ENCODE results near the gene CATSPERE.

CATSPERE gene

GRCh38 chr1:244615301-244615700, 154.2 kb downstream of the CATSPERE start:
- Histone ChIP-seq H3K27ac (ENCODE audit: low read length) (no peak overlapping the region), H3K36me3 (ENCODE audit: control insufficient read depth, insufficient read depth, low read length) (no peaks in the 10 kb centered on the region), H3K4me1 (ENCODE audit: control insufficient read depth, insufficient read depth, low read length) (no peaks in the 10 kb centered on the region; the same call in 1 of the 2 replicates), H3K4me3 (ENCODE audit: low read length) (no peak overlapping the region), H3K27me3 (ENCODE audit: control insufficient read depth, insufficient read depth, low read length) (no peaks in the 10 kb centered on the region), H3K9me3 (ENCODE audit: control insufficient read depth, insufficient read depth, low read length) (no peaks in the 10 kb centered on the region)
- WGBS (ENCODE audit: insufficient coverage, insufficient read length) = no CpG with 5 or more reads among the region's 6 CpGs
- no peak for DNase-seq (ENCODE audit: low read depth, low spot score)

GRCh38 chr1:244626709-244627108, 165.6 kb downstream of the CATSPERE start:
- WGBS (ENCODE audit: insufficient coverage, insufficient read length) = no CpG with 5 or more reads among the region's 4 CpGs
- Histone ChIP-seq H3K4me1 (ENCODE audit: control insufficient read depth, insufficient read depth, low read length) (no peaks in the 10 kb centered on the region), H3K4me3 (ENCODE audit: low read length) (no peak overlapping the region), H3K27me3 (ENCODE audit: control insufficient read depth, insufficient read depth, low read length) (no peaks in the 10 kb centered on the region), H3K36me3 (ENCODE audit: control insufficient read depth, insufficient read depth, low read length) (no peaks in the 10 kb centered on the region), H3K9me3 (ENCODE audit: control insufficient read depth, insufficient read depth, low read length) (no peaks in the 10 kb centered on the region), H3K27ac (ENCODE audit: low read length) (no peak overlapping the region)
- DNase-seq (ENCODE audit: low read depth, low spot score) = no peak

GRCh38 chr1:244628789-244629188, 167.7 kb downstream of the CATSPERE start:
- no peaks in the 10 kb centered on the region for H3K27me3 ChIP-seq (ENCODE audit: control insufficient read depth, insufficient read depth, low read length)
- no peak overlapping the region for H3K27ac ChIP-seq (ENCODE audit: low read length)
- H3K4me3 ChIP-seq (ENCODE audit: low read length) = no peak overlapping the region
- no peaks in the 10 kb centered on the region for H3K36me3 ChIP-seq (ENCODE audit: control insufficient read depth, insufficient read depth, low read length)
- H3K4me1 ChIP-seq (ENCODE audit: control insufficient read depth, insufficient read depth, low read length) = no peaks in the 10 kb centered on the region
- DNase-seq (ENCODE audit: low read depth, low spot score) = no peak
- no CpG with 5 or more reads among the region's 5 CpGs for WGBS (ENCODE audit: insufficient coverage, insufficient read length)
- no peaks in the 10 kb centered on the region for H3K9me3 ChIP-seq (ENCODE audit: control insufficient read depth, insufficient read depth, low read length)

GRCh38 chr1:244633140-244633539, 172.1 kb downstream of the CATSPERE start:
- H3K9me3 ChIP-seq (ENCODE audit: control insufficient read depth, insufficient read depth, low read length) = no peaks in the 10 kb centered on the region
- no peaks in the 10 kb centered on the region for H3K4me1 ChIP-seq (ENCODE audit: control insufficient read depth, insufficient read depth, low read length)
- H3K27me3 ChIP-seq (ENCODE audit: control insufficient read depth, insufficient read depth, low read length) = no peaks in the 10 kb centered on the region
- no peak overlapping the region for H3K4me3 ChIP-seq (ENCODE audit: low read length)
- H3K27ac ChIP-seq (ENCODE audit: low read length) = no peak overlapping the region
- H3K36me3 ChIP-seq (ENCODE audit: control insufficient read depth, insufficient read depth, low read length) = no peaks in the 10 kb centered on the region
- DNase-seq (ENCODE audit: low read depth, low spot score) = no peak

- Histone ChIP-seq H3K27ac (ENCODE audit: low read length) (no peak overlapping the region), H3K9me3 (ENCODE audit: control insufficient read depth, insufficient read depth, low read length) (no peaks in the 10 kb centered on the region), H3K27me3 (ENCODE audit: control insufficient read depth, insufficient read depth, low read length) (no peaks in the 10 kb centered on the region), H3K4me3 (ENCODE audit: low read length) (no peak overlapping the region), H3K4me1 (ENCODE audit: control insufficient read depth, insufficient read depth, low read length) (no peaks in the 10 kb centered on the region), H3K36me3 (ENCODE audit: control insufficient read depth, insufficient read depth, low read length) (no peaks in the 10 kb centered on the region)
- WGBS (ENCODE audit: insufficient coverage, insufficient read length) = no CpG with 5 or more reads among the region's 6 CpGs
- no peak for DNase-seq (ENCODE audit: low read depth, low spot score)
Measured at GRCh38 chr1:244634546-244634945, 173.5 kb downstream of the CATSPERE start.

- no peak overlapping the region for H3K4me3 ChIP-seq (ENCODE audit: low read length)
- H3K4me1 ChIP-seq (ENCODE audit: control insufficient read depth, insufficient read depth, low read length) = no peaks in the 10 kb centered on the region
- no peaks in the 10 kb centered on the region for H3K27me3 ChIP-seq (ENCODE audit: control insufficient read depth, insufficient read depth, low read length)
- DNase-seq (ENCODE audit: low read depth, low spot score) = no peak
- no CpG with 5 or more reads among the region's 10 CpGs for WGBS (ENCODE audit: insufficient coverage, insufficient read length)
- no peaks in the 10 kb centered on the region for H3K36me3 ChIP-seq (ENCODE audit: control insufficient read depth, insufficient read depth, low read length)
- H3K27ac ChIP-seq (ENCODE audit: low read length) = no peak overlapping the region
- H3K9me3 ChIP-seq (ENCODE audit: control insufficient read depth, insufficient read depth, low read length) = no peaks in the 10 kb centered on the region
Measured at GRCh38 chr1:244636488-244637259, 175.6 kb downstream of the CATSPERE start.

- Histone ChIP-seq H3K27ac (ENCODE audit: low read length) (no peak overlapping the region), H3K36me3 (ENCODE audit: control insufficient read depth, insufficient read depth, low read length) (no peaks in the 10 kb centered on the region), H3K4me1 (ENCODE audit: control insufficient read depth, insufficient read depth, low read length) (no peaks in the 10 kb centered on the region), H3K9me3 (ENCODE audit: control insufficient read depth, insufficient read depth, low read length) (no peaks in the 10 kb centered on the region), H3K4me3 (ENCODE audit: low read length) (no peak overlapping the region), H3K27me3 (ENCODE audit: control insufficient read depth, insufficient read depth, low read length) (no peaks in the 10 kb centered on the region)
- DNase-seq (ENCODE audit: low read depth, low spot score) = no peak
Measured at GRCh38 chr1:244639561-244639960, 178.5 kb downstream of the CATSPERE start.

GRCh38 chr1:244640917-244641316, 179.8 kb downstream of the CATSPERE start:
- Histone ChIP-seq H3K4me1 (ENCODE audit: control insufficient read depth, insufficient read depth, low read length) (no peaks in the 10 kb centered on the region), H3K27ac (ENCODE audit: low read length) (no peak overlapping the region), H3K4me3 (ENCODE audit: low read length) (no peak overlapping the region), H3K9me3 (ENCODE audit: control insufficient read depth, insufficient read depth, low read length) (no peaks in the 10 kb centered on the region), H3K27me3 (ENCODE audit: control insufficient read depth, insufficient read depth, low read length) (no peaks in the 10 kb centered on the region), H3K36me3 (ENCODE audit: control insufficient read depth, insufficient read depth, low read length) (no peaks in the 10 kb centered on the region)
- WGBS (ENCODE audit: insufficient coverage, insufficient read length) = no CpG with 5 or more reads among the region's 6 CpGs
- no peak for DNase-seq (ENCODE audit: low read depth, low spot score)

GRCh38 chr1:244642526-244642925, 181.5 kb downstream of the CATSPERE start:
- H3K27me3 ChIP-seq (ENCODE audit: control insufficient read depth, insufficient read depth, low read length) = no peaks in the 10 kb centered on the region
- DNase-seq (ENCODE audit: low read depth, low spot score) = no peak
- no peaks in the 10 kb centered on the region for H3K9me3 ChIP-seq (ENCODE audit: control insufficient read depth, insufficient read depth, low read length)
- no peak overlapping the region for H3K27ac ChIP-seq (ENCODE audit: low read length)
- WGBS (ENCODE audit: insufficient coverage, insufficient read length) = no CpG with 5 or more reads among the region's 16 CpGs
- no peak overlapping the region for H3K4me3 ChIP-seq (ENCODE audit: low read length)
- H3K4me1 ChIP-seq (ENCODE audit: control insufficient read depth, insufficient read depth, low read length) = no peaks in the 10 kb centered on the region
- H3K36me3 ChIP-seq (ENCODE audit: control insufficient read depth, insufficient read depth, low read length) = no peaks in the 10 kb centered on the region

GRCh38 chr1:244642988-244643387, 181.9 kb downstream of the CATSPERE start:
- no peaks in the 10 kb centered on the region for H3K27me3 ChIP-seq (ENCODE audit: control insufficient read depth, insufficient read depth, low read length)
- no peaks in the 10 kb centered on the region for H3K4me1 ChIP-seq (ENCODE audit: control insufficient read depth, insufficient read depth, low read length)
- H3K9me3 ChIP-seq (ENCODE audit: control insufficient read depth, insufficient read depth, low read length) = no peaks in the 10 kb centered on the region
- DNase-seq (ENCODE audit: low read depth, low spot score) = no peak
- no peak overlapping the region for H3K27ac ChIP-seq (ENCODE audit: low read length)
- H3K36me3 ChIP-seq (ENCODE audit: control insufficient read depth, insufficient read depth, low read length) = no peaks in the 10 kb centered on the region
- H3K4me3 ChIP-seq (ENCODE audit: low read length) = no peak overlapping the region
- WGBS (ENCODE audit: insufficient coverage, insufficient read length) = no CpG with 5 or more reads among the region's 14 CpGs

- Histone ChIP-seq H3K4me3 (ENCODE audit: low read length) (no peak overlapping the region), H3K9me3 (ENCODE audit: control insufficient read depth, insufficient read depth, low read length) (no peaks in the 10 kb centered on the region), H3K27ac (ENCODE audit: low read length) (no peak overlapping the region), H3K27me3 (ENCODE audit: control insufficient read depth, insufficient read depth, low read length) (no peaks in the 10 kb centered on the region), H3K36me3 (ENCODE audit: control insufficient read depth, insufficient read depth, low read length) (no peaks in the 10 kb centered on the region), H3K4me1 (ENCODE audit: control insufficient read depth, insufficient read depth, low read length) (no peaks in the 10 kb centered on the region)
- WGBS (ENCODE audit: insufficient coverage, insufficient read length) = no CpG with 5 or more reads among the region's 6 CpGs
- no peak for DNase-seq (ENCODE audit: low read depth, low spot score)
Measured at GRCh38 chr1:244645414-244645813, 184.3 kb downstream of the CATSPERE start.

Measured in iPS DF 6.9 (cell line).